ENCODE data around the gene KIF26B. TPM values are rescaled to one million over a fixed set of nuclear protein-coding genes. Genes with fewer than 3 reads are reported as not detected.

Gene KIF26B
- polyA plus RNA-seq, 2 donors = 0.04 to 0.12 TPM

DNA sequence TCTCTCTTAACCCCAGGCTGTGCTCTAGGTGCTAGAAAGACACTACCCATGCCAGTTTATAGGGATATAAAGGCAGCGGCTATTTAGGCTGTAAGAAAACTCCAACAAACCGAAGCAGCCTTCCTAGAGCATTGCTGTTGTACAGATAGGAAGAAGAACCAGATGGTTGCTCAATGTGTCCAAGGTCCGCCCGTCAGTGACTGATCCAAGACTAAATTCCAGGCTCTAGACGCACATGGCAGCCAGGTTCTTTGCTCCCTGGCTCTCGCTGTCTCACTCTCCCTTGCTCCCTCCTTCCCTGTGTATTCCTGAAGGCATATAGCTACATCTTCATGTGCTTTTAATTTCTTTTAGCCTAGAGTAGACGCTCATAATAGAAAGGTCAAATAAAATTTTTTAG lies 303.4 kb downstream of the KIF26B start:
- H3K4me3 ChIP-seq (ENCODE audit: low read depth in 1 of 2, low read length in 2 of 2) = no peak overlapping the region
- WGBS, 2 donors = 69 to 75% methylated on average over 7 of the region's 7 CpGs
- H3K36me3 ChIP-seq (ENCODE audit: control insufficient read depth in 2 of 2, insufficient read depth in 2 of 2, low read length in 1 of 2) = no peaks in the 10 kb centered on the region
- no peak overlapping the region for H3K27ac ChIP-seq (ENCODE audit: low read depth in 2 of 2, low read length in 1 of 2)
- no peaks in the 10 kb centered on the region for H3K27me3 ChIP-seq (ENCODE audit: control insufficient read depth in 1 of 2, insufficient read depth in 2 of 2, low read length in 2 of 2)
- H3K9me3 ChIP-seq (ENCODE audit: control insufficient read depth in 2 of 2, insufficient read depth in 1 of 2, low read depth in 1 of 2, low read length in 1 of 2) = no peaks in the 10 kb centered on the region
- no peaks in the 10 kb centered on the region for H3K4me1 ChIP-seq (ENCODE audit: control insufficient read depth in 2 of 2, insufficient read depth in 2 of 2, low read length in 1 of 2)

DNA sequence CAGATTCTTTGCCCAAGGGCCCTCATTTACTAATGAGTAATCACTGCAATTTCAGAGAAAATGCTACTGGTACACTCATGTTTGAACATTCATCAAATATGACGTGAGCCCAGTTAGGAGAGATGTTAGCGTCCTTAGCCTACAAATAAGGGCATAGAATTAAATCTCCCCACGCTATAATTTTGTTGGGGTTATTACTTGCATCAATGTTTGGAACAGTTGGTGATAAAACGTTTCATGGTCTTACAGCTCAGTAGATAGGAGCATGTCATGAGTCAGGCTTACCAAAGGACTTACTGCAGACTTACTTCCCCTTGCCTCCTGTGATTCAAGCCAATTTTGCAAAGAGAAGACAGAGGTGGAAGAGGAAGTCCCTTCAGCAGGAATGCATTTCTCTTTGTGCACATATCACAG lies 304.0 kb downstream of the KIF26B start:
- Histone ChIP-seq H3K9me3 (ENCODE audit: control insufficient read depth in 2 of 2, insufficient read depth in 1 of 2, low read depth in 1 of 2, low read length in 1 of 2) (no peaks in the 10 kb centered on the region), H3K4me3 (ENCODE audit: low read depth in 1 of 2, low read length in 2 of 2) (no peak overlapping the region), H3K27ac (ENCODE audit: low read depth in 2 of 2, low read length in 1 of 2) (no peak overlapping the region), H3K36me3 (ENCODE audit: control insufficient read depth in 2 of 2, insufficient read depth in 2 of 2, low read length in 1 of 2) (no peaks in the 10 kb centered on the region), H3K4me1 (ENCODE audit: control insufficient read depth in 2 of 2, insufficient read depth in 2 of 2, low read length in 1 of 2) (no peaks in the 10 kb centered on the region), H3K27me3 (ENCODE audit: control insufficient read depth in 1 of 2, insufficient read depth in 2 of 2, low read length in 2 of 2) (no peaks in the 10 kb centered on the region)
- WGBS, 2 donors = 48 to 49% methylated on average over 4 of the region's 4 CpGs

DNA sequence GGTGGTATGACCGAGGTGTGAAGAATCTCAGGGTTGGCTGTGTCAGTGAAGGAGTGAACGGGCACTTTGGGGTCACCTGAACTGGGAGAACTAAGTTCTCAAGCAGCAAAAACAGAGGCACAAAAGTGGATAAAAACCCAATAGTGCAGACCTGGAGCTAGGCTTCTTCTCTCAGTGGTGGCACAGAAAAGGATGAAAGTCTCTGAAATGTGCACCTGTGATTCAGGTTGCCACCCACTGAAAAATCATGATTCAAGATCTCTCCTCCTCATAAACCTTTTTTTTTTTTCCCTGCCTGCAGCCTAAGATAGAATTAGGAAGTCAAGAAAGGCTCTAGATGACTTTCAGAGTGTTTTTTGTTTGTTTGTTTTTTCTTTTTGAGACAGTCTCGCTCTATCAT lies 304.8 kb downstream of the KIF26B start:
- Histone ChIP-seq H3K4me3 (ENCODE audit: low read depth in 1 of 2, low read length in 2 of 2) (no peak overlapping the region), H3K27ac (ENCODE audit: low read depth in 2 of 2, low read length in 1 of 2) (no peak overlapping the region), H3K4me1 (ENCODE audit: control insufficient read depth in 2 of 2, insufficient read depth in 2 of 2, low read length in 1 of 2) (peaks cover 0 to 4% of the 10 kb centered on the region in 2 donors), H3K9me3 (ENCODE audit: control insufficient read depth in 2 of 2, insufficient read depth in 1 of 2, low read depth in 1 of 2, low read length in 1 of 2) (peaks cover 0 to 4% of the 10 kb centered on the region in 2 donors), H3K27me3 (ENCODE audit: control insufficient read depth in 1 of 2, insufficient read depth in 2 of 2, low read length in 2 of 2) (no peaks in the 10 kb centered on the region), H3K36me3 (ENCODE audit: control insufficient read depth in 2 of 2, insufficient read depth in 2 of 2, low read length in 1 of 2) (no peaks in the 10 kb centered on the region)
- 93 to 94% methylated on average over 3 of the region's 3 CpGs for WGBS, 2 donors

DNA sequence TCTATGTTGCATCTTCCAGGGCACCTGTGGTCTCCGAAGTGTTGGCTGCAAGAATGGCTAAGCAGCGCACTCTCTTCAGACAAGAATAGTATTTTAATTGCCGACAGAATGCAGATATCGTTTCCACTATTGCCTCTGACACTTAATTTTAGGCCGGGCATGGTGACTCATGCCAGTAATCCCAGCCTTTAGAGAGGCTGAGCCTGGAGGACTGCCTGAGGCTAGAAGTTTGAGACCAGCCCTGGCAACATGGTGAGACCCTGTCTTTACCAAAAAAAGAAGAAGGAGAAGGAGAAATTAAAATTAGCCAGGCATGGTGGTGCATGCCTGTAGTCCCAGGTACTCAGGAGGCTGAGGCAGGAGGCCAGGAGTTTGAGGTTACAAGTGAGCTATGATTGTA lies 306.9 kb downstream of the KIF26B start:
- no peaks in the 10 kb centered on the region for H3K27me3 ChIP-seq (ENCODE audit: control insufficient read depth in 1 of 2, insufficient read depth in 2 of 2, low read length in 2 of 2)
- H3K9me3 ChIP-seq (ENCODE audit: control insufficient read depth in 2 of 2, insufficient read depth in 1 of 2, low read depth in 1 of 2, low read length in 1 of 2) = peaks cover 0 to 4% of the 10 kb centered on the region in 2 donors
- no peaks in the 10 kb centered on the region for H3K36me3 ChIP-seq (ENCODE audit: control insufficient read depth in 2 of 2, insufficient read depth in 2 of 2, low read length in 1 of 2)
- H3K27ac ChIP-seq (ENCODE audit: low read depth in 2 of 2, low read length in 1 of 2) = no peak overlapping the region
- H3K4me1 ChIP-seq (ENCODE audit: control insufficient read depth in 2 of 2, insufficient read depth in 2 of 2, low read length in 1 of 2) = peaks cover 0 to 4% of the 10 kb centered on the region in 2 donors
- no peak overlapping the region for H3K4me3 ChIP-seq (ENCODE audit: low read depth in 1 of 2, low read length in 2 of 2)
- 75 to 82% methylated on average over 5 of the region's 5 CpGs for WGBS, 2 donors

DNA sequence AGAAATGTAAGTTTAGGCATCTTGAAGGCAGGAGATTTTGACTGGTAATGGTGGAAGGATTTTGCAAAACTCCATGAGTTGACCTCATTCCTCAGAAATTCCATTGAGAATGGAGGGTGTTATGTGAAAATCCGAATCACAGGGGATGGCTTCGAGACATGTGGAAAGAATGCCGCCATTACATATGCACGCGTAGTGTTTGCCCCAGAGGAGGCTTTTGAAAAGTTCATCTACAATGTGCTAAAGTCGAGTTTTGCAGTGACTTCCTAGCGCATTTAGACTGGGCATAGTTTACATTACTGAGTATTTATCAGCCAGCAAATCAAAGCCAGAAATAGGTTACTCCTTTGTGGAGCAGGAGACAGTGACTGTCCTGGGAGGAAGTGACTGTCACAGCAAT lies 307.4 kb downstream of the KIF26B start:
- peaks cover 0 to 4% of the 10 kb centered on the region in 2 donors for H3K4me1 ChIP-seq (ENCODE audit: control insufficient read depth in 2 of 2, insufficient read depth in 2 of 2, low read length in 1 of 2)
- no peaks in the 10 kb centered on the region for H3K27me3 ChIP-seq (ENCODE audit: control insufficient read depth in 1 of 2, insufficient read depth in 2 of 2, low read length in 2 of 2)
- H3K9me3 ChIP-seq (ENCODE audit: control insufficient read depth in 2 of 2, insufficient read depth in 1 of 2, low read depth in 1 of 2, low read length in 1 of 2) = peaks cover 0 to 4% of the 10 kb centered on the region in 2 donors
- H3K27ac ChIP-seq (ENCODE audit: low read depth in 2 of 2, low read length in 1 of 2) = no peak overlapping the region
- no peak overlapping the region for H3K4me3 ChIP-seq (ENCODE audit: low read depth in 1 of 2, low read length in 2 of 2)
- 73 to 87% methylated on average over 7 of the region's 7 CpGs for WGBS, 2 donors
- no peaks in the 10 kb centered on the region for H3K36me3 ChIP-seq (ENCODE audit: control insufficient read depth in 2 of 2, insufficient read depth in 2 of 2, low read length in 1 of 2)

DNA sequence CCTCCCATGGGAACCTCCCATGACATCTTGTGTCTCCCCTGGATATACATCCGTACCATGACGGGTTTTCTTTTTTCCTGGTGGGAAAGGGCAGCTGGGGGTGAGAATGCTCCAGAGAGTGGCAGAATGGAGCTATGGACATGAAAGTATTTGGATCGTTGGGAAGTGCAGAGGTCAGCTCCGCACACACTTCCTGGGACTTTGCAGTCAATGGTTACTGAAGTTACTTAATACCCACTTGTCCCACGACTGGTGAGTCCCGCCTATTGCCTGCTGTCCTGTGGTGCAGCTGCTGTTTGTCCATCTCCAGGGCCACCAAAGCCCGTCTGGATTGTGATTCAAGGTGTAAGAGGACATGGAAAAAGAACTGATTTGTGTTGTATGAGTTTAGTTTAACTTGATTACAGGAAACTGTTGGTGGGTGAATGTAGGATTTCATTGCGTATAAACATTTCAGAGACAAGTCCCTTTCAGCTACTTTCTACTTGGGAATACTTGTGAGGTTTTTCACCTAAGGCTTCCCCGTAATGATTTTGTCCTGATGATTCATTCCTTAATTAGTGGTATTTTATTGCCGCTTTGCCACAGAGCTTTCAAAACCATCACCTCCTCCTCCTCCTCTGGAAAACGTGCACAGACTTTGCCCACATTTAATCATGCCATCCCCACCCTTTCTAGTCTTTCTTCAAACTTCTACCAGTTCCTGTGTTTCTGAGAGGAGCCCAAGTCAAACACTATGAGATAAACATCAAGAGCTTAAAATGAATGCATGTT lies 308.8 kb downstream of the KIF26B start:
- Histone ChIP-seq H3K9me3 (ENCODE audit: control insufficient read depth in 2 of 2, insufficient read depth in 1 of 2, low read depth in 1 of 2, low read length in 1 of 2) (peaks cover 0 to 4% of the 10 kb centered on the region in 2 donors), H3K4me1 (ENCODE audit: control insufficient read depth in 2 of 2, insufficient read depth in 2 of 2, low read length in 1 of 2) (peaks cover 0 to 4% of the 10 kb centered on the region in 2 donors), H3K27me3 (ENCODE audit: control insufficient read depth in 1 of 2, insufficient read depth in 2 of 2, low read length in 2 of 2) (no peaks in the 10 kb centered on the region), H3K4me3 (ENCODE audit: low read depth in 1 of 2, low read length in 2 of 2) (no peak overlapping the region), H3K36me3 (ENCODE audit: control insufficient read depth in 2 of 2, insufficient read depth in 2 of 2, low read length in 1 of 2) (no peaks in the 10 kb centered on the region), H3K27ac (ENCODE audit: low read depth in 2 of 2, low read length in 1 of 2) (no peak overlapping the region)
- WGBS, 2 donors = 66 to 68% methylated on average over 11 of the region's 11 CpGs

DNA sequence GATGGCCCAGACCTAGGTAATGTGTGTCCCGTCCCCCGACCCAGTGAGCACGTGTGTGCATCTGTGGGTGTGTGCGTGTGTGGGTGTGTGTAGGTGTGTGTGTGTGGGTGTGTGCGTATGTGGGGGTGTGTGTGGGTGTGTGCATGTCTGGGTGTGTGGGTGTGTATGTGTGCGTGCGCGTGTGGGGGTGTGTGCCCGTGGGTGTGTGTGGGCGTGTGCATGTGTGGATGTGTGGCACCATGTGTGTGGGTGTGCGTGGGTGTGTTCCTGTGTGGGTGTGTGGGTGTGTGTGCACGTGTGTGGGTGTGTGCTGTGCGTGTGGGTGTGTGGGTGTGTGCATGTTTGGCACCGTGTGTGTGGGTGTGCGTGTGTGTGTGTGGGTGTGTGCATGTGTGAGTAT lies 309.5 kb downstream of the KIF26B start:
- H3K4me3 ChIP-seq (ENCODE audit: low read depth in 1 of 2, low read length in 2 of 2) = no peak overlapping the region

DNA sequence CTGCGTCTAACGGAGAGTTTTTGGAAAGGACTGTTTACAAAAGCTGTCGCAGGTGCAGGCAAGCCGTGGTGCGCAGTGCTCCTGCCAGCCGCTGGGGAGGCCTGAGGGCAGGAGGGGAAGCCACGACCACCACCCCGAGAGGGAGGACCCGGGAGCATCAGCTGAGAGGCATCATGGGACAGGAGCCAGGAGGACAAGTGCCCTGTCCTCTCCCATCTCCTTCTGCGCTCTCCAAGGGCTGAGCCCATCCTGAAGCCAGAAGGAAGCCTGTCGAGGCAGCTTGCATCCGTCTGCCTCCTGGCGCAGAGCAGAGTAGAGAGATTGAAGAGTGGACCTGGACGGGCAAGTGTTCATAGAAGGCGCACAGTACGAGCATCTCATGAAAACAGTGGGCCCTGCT lies 310.9 kb downstream of the KIF26B start:
- H3K9me3 ChIP-seq (ENCODE audit: control insufficient read depth in 2 of 2, insufficient read depth in 1 of 2, low read depth in 1 of 2, low read length in 1 of 2) = peaks cover 0 to 4% of the 10 kb centered on the region in 2 donors
- H3K27me3 ChIP-seq (ENCODE audit: control insufficient read depth in 1 of 2, insufficient read depth in 2 of 2, low read length in 2 of 2) = no peaks in the 10 kb centered on the region
- no peak overlapping the region for H3K4me3 ChIP-seq (ENCODE audit: low read depth in 1 of 2, low read length in 2 of 2)
- peaks cover 0 to 4% of the 10 kb centered on the region in 2 donors for H3K4me1 ChIP-seq (ENCODE audit: control insufficient read depth in 2 of 2, insufficient read depth in 2 of 2, low read length in 1 of 2)
- no peak overlapping the region for H3K27ac ChIP-seq (ENCODE audit: low read depth in 2 of 2, low read length in 1 of 2)
- WGBS, 2 donors = 81 to 88% methylated on average over 16 of the region's 16 CpGs
- no peaks in the 10 kb centered on the region for H3K36me3 ChIP-seq (ENCODE audit: control insufficient read depth in 2 of 2, insufficient read depth in 2 of 2, low read length in 1 of 2)

More for the DNA sequence above, 309.5 kb downstream of the KIF26B start:
- Histone ChIP-seq H3K36me3 (ENCODE audit: control insufficient read depth in 2 of 2, insufficient read depth in 2 of 2, low read length in 1 of 2) (no peaks in the 10 kb centered on the region), H3K9me3 (ENCODE audit: control insufficient read depth in 2 of 2, insufficient read depth in 1 of 2, low read depth in 1 of 2, low read length in 1 of 2) (peaks cover 0 to 4% of the 10 kb centered on the region in 2 donors), H3K27ac (ENCODE audit: low read depth in 2 of 2, low read length in 1 of 2) (no peak overlapping the region), H3K27me3 (ENCODE audit: control insufficient read depth in 1 of 2, insufficient read depth in 2 of 2, low read length in 2 of 2) (no peaks in the 10 kb centered on the region), H3K4me1 (ENCODE audit: control insufficient read depth in 2 of 2, insufficient read depth in 2 of 2, low read length in 1 of 2) (peaks cover 0 to 4% of the 10 kb centered on the region in 2 donors)
- WGBS, 2 donors = 56 to 63% methylated on average over 15 of the region's 15 CpGs

DNA sequence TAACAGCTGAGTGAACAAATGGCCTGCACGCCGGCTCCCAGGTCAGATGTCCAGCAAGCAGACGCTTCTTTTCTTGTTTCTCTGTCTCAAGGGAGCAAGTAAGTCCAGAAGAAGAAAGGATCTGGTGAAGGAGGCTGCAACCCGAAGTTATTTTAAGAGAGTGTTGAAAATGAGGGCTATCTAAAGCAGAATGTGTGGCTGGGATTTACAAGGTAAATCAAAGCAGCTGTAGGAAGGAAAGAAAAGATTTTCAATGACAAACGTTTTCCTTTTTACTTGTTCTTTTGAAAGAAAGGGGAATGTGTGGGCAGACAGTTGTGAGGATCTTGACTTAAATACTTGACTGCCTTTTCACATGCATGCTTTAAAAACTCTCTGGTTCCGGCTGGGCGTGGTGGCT lies 311.5 kb downstream of the KIF26B start:
- no peak overlapping the region for H3K27ac ChIP-seq (ENCODE audit: low read depth in 2 of 2, low read length in 1 of 2)
- H3K4me1 ChIP-seq (ENCODE audit: control insufficient read depth in 2 of 2, insufficient read depth in 2 of 2, low read length in 1 of 2) = peaks cover 0 to 4% of the 10 kb centered on the region in 2 donors
- no peak overlapping the region for H3K4me3 ChIP-seq (ENCODE audit: low read depth in 1 of 2, low read length in 2 of 2)
- peaks cover 0 to 4% of the 10 kb centered on the region in 2 donors for H3K9me3 ChIP-seq (ENCODE audit: control insufficient read depth in 2 of 2, insufficient read depth in 1 of 2, low read depth in 1 of 2, low read length in 1 of 2)
- H3K27me3 ChIP-seq (ENCODE audit: control insufficient read depth in 1 of 2, insufficient read depth in 2 of 2, low read length in 2 of 2) = no peaks in the 10 kb centered on the region
- no peaks in the 10 kb centered on the region for H3K36me3 ChIP-seq (ENCODE audit: control insufficient read depth in 2 of 2, insufficient read depth in 2 of 2, low read length in 1 of 2)
- 55 to 67% methylated on average over 7 of the region's 7 CpGs for WGBS, 2 donors

DNA sequence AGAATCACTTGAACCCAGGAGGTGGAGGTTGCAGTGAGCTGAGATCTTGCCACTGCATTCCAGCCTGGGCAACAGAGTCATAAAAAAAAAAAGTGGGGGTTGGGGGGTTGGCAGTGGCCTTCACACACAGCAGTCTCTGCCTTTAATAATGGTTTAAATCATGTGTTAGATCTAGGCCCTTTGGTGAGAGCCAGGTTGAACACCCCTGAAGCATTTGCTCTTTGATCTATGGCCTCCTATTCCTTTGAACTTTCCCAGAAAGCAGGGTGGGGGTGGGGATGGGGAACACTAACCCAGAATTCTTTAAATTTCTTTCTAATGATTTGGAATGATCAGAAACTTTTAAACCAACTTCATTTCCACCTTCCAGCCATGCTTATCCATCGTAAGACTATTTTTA lies 313.0 kb downstream of the KIF26B start:
- Histone ChIP-seq H3K9me3 (ENCODE audit: control insufficient read depth in 2 of 2, insufficient read depth in 1 of 2, low read depth in 1 of 2, low read length in 1 of 2) (peaks cover 0 to 4% of the 10 kb centered on the region in 2 donors), H3K4me1 (ENCODE audit: control insufficient read depth in 2 of 2, insufficient read depth in 2 of 2, low read length in 1 of 2) (peaks cover 0 to 4% of the 10 kb centered on the region in 2 donors)
- WGBS, 2 donors = 90 to 93% methylated on average over 1 of the region's 1 CpG

More for the DNA sequence above, 313.0 kb downstream of the KIF26B start:
- Histone ChIP-seq H3K27me3 (ENCODE audit: control insufficient read depth in 1 of 2, insufficient read depth in 2 of 2, low read length in 2 of 2) (no peaks in the 10 kb centered on the region), H3K27ac (ENCODE audit: low read depth in 2 of 2, low read length in 1 of 2) (no peak overlapping the region), H3K36me3 (ENCODE audit: control insufficient read depth in 2 of 2, insufficient read depth in 2 of 2, low read length in 1 of 2) (no peaks in the 10 kb centered on the region), H3K4me3 (ENCODE audit: low read depth in 1 of 2, low read length in 2 of 2) (no peak overlapping the region)
